ENCODE measurements around the gene ZMIZ1.

ZMIZ1 gene

GRCh38 chr10:79116368-79116767 lies 47.6 kb downstream of the ZMIZ1 start:
- Mint-ChIP-seq H3K27me3 (peaks cover 47% of the 10 kb centered on the region), H3K9me3 (no peaks in the 10 kb centered on the region), H3K27ac (no peak overlapping the region), H3K4me3 (no peak overlapping the region), H3K36me3 (no peaks in the 10 kb centered on the region), H3K4me1 (peaks cover 20% of the 10 kb centered on the region)
- peak; percentile 35 for ATAC-seq

GRCh38 chr10:79116801-79117723 lies 48.3 kb downstream of the ZMIZ1 start:
- Mint-ChIP-seq H3K36me3 (no peaks in the 10 kb centered on the region), H3K4me1 (peaks cover 20% of the 10 kb centered on the region), H3K9me3 (no peaks in the 10 kb centered on the region), H3K27me3 (peaks cover 40% of the 10 kb centered on the region), H3K27ac (no peak overlapping the region), H3K4me3 (no peak overlapping the region)
- ATAC-seq = no peak

GRCh38 chr10:79118286-79119202 lies 49.8 kb downstream of the ZMIZ1 start:
- Mint-ChIP-seq H3K4me1 (peaks cover 20% of the 10 kb centered on the region), H3K36me3 (no peaks in the 10 kb centered on the region), H3K27me3 (peaks cover 25% of the 10 kb centered on the region), H3K4me3 (no peak overlapping the region), H3K27ac (no peak overlapping the region), H3K9me3 (no peaks in the 10 kb centered on the region)
- no peak for ATAC-seq

- Mint-ChIP-seq H3K27me3 (peaks cover 18% of the 10 kb centered on the region), H3K9me3 (no peaks in the 10 kb centered on the region), H3K36me3 (no peaks in the 10 kb centered on the region), H3K27ac (no peak overlapping the region), H3K4me3 (no peak overlapping the region), H3K4me1 (peaks cover 20% of the 10 kb centered on the region)
- no peak for ATAC-seq
Observed at GRCh38 chr10:79119306-79119705, 50.5 kb downstream of the ZMIZ1 start.

GRCh38 chr10:79123547-79123963 lies 54.8 kb downstream of the ZMIZ1 start:
- ATAC-seq = no peak

DNA sequence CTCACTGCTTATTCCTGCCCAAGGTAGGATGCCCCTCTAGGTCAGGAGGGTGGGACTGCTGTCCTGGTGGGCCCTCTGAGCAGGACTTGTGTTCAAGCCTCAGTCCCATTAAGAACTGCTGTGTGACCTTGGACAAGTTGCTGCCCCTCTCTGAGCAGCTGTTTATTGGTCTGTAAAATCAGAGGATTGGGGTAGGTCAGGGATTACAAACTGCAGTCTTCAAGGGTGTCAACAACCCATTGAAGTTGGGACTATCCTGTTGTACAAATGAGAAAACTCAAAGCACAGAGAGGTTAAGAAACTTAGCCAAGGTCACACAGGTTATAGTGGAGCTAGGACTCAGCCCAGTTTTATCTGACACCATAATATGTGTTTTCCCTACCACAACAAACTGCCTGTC lies 55.3 kb downstream of the ZMIZ1 start:
- Mint-ChIP-seq H3K4me3 (no peak overlapping the region), H3K36me3 (no peaks in the 10 kb centered on the region), H3K27ac (no peak overlapping the region), H3K4me1 (no peaks in the 10 kb centered on the region), H3K27me3 (no peaks in the 10 kb centered on the region), H3K9me3 (no peaks in the 10 kb centered on the region)
- ATAC-seq = no peak

More at GRCh38 chr10:79123547-79123963, 54.8 kb downstream of the ZMIZ1 start:
- no peaks in the 10 kb centered on the region for H3K36me3 Mint-ChIP-seq
- H3K27ac Mint-ChIP-seq = no peak overlapping the region
- H3K4me3 Mint-ChIP-seq = no peak overlapping the region
- H3K27me3 Mint-ChIP-seq = peaks cover 2% of the 10 kb centered on the region
- H3K4me1 Mint-ChIP-seq = no peaks in the 10 kb centered on the region
- H3K9me3 Mint-ChIP-seq = no peaks in the 10 kb centered on the region

DNA sequence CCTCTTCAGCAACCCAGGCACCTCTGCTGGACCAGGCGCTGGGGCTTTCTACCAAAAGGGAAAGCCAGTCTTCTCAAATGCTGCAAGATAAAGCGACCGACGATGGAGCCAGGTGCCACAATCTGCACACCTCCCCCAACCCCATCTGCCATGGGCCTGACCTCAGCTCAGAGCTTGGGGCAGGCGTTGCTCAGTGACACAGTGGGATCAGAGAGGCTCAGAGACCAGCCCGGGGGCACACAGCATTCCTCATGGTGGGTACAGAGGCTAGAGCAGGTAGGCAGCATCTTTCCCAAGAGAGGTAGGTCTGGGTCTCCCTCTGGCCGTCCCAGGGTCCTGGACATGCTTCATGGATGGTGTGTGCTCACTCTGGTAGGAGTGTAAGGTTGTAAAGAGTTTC lies 56.3 kb downstream of the ZMIZ1 start:
- Mint-ChIP-seq H3K4me1 (no peaks in the 10 kb centered on the region), H3K4me3 (no peak overlapping the region), H3K9me3 (no peaks in the 10 kb centered on the region), H3K27me3 (peaks cover 7% of the 10 kb centered on the region), H3K36me3 (no peaks in the 10 kb centered on the region), H3K27ac (no peak overlapping the region)
- no peak for ATAC-seq

DNA sequence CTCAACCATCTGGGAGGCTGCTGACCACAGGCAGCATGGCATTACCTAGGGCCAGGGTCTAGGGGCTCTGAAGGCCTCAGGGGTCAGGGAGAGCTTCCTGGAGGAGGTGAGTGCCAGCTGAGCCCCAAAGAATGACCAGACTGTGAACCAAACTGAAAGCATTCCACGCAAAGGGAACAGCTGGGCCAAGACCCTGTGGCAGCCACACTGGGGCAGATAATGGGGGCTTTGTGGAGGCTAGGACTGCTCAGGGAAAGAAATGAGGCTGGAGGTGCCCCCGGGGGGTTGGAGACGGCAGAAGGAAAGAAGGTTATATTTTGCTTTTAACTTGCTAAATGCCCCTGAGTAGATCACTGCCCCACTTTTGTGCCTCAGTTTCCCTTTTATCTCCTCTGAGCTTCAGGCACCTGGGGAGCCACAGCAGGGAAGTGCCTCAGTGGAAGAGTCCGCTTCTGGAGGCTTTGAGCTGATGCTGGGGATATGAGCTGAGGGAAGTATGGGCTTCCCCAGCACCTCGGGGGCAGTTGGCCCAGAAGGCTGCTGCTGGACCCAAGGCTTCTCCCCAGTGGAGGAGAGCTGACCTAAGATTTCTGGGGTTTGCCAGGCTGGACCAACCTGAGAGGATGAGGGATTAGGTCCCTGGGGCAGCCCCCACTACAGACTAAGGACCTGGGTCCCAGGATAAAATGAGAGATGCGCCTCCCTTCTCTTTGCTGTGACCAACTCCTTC lies 57.8 kb downstream of the ZMIZ1 start:
- no peak for ATAC-seq
- no peaks in the 10 kb centered on the region for H3K4me1 Mint-ChIP-seq
- H3K4me3 Mint-ChIP-seq = no peak overlapping the region
- H3K27ac Mint-ChIP-seq = no peak overlapping the region
- peaks cover 8% of the 10 kb centered on the region for H3K27me3 Mint-ChIP-seq
- no peaks in the 10 kb centered on the region for H3K9me3 Mint-ChIP-seq
- H3K36me3 Mint-ChIP-seq = no peaks in the 10 kb centered on the region

GRCh38 chr10:79127151-79127961 lies 58.6 kb downstream of the ZMIZ1 start:
- Mint-ChIP-seq H3K4me3 (no peak overlapping the region), H3K4me1 (no peaks in the 10 kb centered on the region), H3K27ac (no peak overlapping the region), H3K36me3 (no peaks in the 10 kb centered on the region), H3K27me3 (peaks cover 8% of the 10 kb centered on the region), H3K9me3 (no peaks in the 10 kb centered on the region)
- ATAC-seq = no peak

DNA sequence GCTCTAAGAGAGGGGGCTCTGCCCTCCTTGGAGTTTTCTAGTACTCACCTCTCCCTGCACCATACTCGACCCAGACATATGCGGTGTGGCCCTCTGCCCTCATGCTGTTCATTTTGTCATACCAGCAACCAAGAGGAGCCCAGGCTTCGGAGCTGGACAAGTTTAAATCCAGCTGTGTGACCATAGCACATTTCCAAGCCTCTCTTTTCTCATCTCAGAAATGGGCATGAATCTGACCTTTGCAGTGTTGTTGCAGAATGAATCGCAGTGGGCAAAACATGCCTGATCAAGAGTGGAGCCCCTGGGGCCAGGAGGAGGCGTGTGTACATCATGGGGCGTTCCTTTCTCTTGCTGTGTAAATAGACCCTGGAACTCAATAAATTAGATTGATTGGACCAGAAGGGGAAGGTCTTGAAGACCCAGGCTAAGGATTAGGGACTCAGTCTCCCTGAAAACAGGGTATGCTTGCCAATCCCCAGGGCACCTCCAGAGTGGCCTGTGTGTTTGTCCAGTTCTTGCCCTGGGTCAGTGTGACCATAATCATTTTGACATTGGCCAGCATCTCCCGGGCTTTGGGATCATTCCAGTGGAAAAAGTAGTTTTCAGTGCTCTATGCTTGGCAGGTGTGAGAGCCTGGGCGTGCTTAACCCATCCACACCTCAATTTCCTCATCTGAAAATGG lies 59.6 kb downstream of the ZMIZ1 start:
- Mint-ChIP-seq H3K4me1 (no peaks in the 10 kb centered on the region), H3K4me3 (no peak overlapping the region), H3K27ac (no peak overlapping the region), H3K36me3 (no peaks in the 10 kb centered on the region), H3K27me3 (peaks cover 15% of the 10 kb centered on the region), H3K9me3 (no peaks in the 10 kb centered on the region)
- no peak for ATAC-seq

GRCh38 chr10:79128923-79129305 lies 60.1 kb downstream of the ZMIZ1 start:
- peaks cover 21% of the 10 kb centered on the region for H3K27me3 Mint-ChIP-seq

DNA sequence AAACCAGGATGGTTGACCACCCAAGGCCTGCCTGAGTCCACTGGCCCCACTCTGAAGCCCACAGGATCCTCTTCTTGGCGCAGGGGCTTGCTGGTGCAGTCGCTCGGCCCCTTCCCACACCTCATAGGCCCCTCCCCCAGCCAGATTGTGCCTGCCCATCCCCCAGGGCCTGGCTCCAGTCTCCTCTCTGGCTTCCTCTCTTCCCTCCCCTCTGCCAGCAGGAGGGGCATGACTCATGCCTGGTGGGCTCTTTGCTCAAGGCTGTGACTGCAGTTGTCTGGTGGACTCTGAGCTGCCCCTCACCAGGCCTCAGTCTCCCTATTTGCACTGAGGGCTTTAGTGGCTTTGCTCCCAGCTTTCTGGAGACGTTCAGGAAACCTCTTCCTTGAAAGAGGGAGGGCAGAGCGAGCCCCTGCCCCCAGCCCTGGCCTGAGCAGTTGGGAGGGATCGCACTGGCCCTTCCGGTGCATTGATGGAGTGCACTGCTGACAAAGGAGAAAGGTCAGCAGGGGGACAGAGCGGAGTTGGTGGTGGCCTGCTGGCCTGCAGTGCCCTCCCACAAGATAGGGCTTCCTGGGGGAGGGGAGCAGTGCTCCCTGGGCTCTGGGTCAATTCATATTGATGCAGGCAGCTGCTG lies 60.7 kb downstream of the ZMIZ1 start:
- Mint-ChIP-seq H3K4me3 (no peak overlapping the region), H3K9me3 (no peaks in the 10 kb centered on the region), H3K27ac (no peak overlapping the region), H3K27me3 (peaks cover 24% of the 10 kb centered on the region), H3K36me3 (no peaks in the 10 kb centered on the region), H3K4me1 (no peaks in the 10 kb centered on the region)
- ATAC-seq = no peak

More at GRCh38 chr10:79128923-79129305, 60.1 kb downstream of the ZMIZ1 start:
- Mint-ChIP-seq H3K4me3 (no peak overlapping the region), H3K9me3 (no peaks in the 10 kb centered on the region), H3K27ac (no peak overlapping the region), H3K36me3 (no peaks in the 10 kb centered on the region), H3K4me1 (no peaks in the 10 kb centered on the region)
- ATAC-seq = no peak

- no peaks in the 10 kb centered on the region for H3K4me1 Mint-ChIP-seq
- no peak overlapping the region for H3K4me3 Mint-ChIP-seq
- H3K36me3 Mint-ChIP-seq = no peaks in the 10 kb centered on the region
- ATAC-seq = no peak
- no peaks in the 10 kb centered on the region for H3K9me3 Mint-ChIP-seq
- no peak overlapping the region for H3K27ac Mint-ChIP-seq
- H3K27me3 Mint-ChIP-seq = peaks cover 24% of the 10 kb centered on the region
Observed at GRCh38 chr10:79130255-79130654, 61.5 kb downstream of the ZMIZ1 start.

All from stimulated activated memory B cell treated with anti-CD40 and anti-IgM and Interleukin-4, amounts not matched to agents 10 μg/mL and 1 μg/mL and 100 μg/mL, for 72 hours (primary cell).